Suprapubic skin (tissue), 4 donors: ENCODE data around the gene RUNDC3A.

Source experiments
- EP300 ChIP-seq: sonication (generic); formaldehyde crosslinking; IDR thresholded peaks from one replicate; pipeline ENCODE4 v1.6.1; 2017; ENCODE audit warnings: antibody characterized with exemption
- POLR2A ChIP-seq, 2 donors: fragments of 450-650 bp; IDR thresholded peaks; one replicate each; pipeline ENCODE4 v1.6.1; 2017; ENCODE audit warnings: antibody characterized with exemption in 2 of 2, mild to moderate bottlenecking in 2 of 2, moderate library complexity in 2 of 2
- POLR2AphosphoS5 ChIP-seq, 3 donors: sonication (generic); formaldehyde crosslinking; IDR thresholded peaks; one replicate each; pipeline ENCODE4 v1.6.1; 2017; ENCODE audit warnings: antibody characterized with exemption in 3 of 3
- TF ChIP-seq, protein P1 (sequence below), 2 donors: fragments of 200-600 bp in 1 of 2; fragments of 450-650 bp in 1 of 2; sonication (generic) in 1 of 2; IDR thresholded peaks; one replicate each; pipeline ENCODE4 v1.5.1; 2016 to 2019; ENCODE audit warnings: antibody characterized with exemption in 2 of 2, mild to moderate bottlenecking in 1 of 2, moderate library complexity in 1 of 2

DNA sequence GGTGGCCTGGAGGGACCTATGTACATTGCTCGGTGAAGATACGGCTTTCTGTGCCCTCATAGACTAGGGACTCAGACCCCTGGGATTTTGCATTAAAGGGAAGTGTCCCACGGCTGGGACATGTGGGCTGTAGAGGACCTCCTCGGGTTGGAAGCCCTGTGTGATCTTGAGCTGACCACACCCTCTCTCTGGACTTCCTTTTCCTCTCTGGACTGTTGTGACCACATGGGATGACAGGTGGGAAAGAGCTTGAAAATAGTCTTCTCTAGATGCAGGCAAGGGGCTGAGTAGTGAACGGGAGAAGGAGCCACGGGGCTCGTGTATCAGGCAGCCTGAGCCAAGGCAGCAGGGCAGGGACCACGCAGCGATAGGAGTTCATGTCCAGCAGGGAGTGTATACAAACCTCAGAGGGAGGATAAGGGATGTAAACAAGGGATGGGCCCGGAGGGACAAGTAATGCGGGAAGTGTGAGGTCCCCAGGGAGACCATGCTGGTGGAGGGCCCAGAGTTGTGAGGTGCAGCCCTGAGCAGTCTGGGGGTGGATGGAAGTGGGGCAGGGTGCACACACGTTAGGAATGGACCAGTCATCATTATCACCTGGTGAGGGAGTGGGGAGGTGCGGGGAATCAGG, 36.0 kb upstream of the RUNDC3A start:
- TF ChIP-seq, protein P1, sequence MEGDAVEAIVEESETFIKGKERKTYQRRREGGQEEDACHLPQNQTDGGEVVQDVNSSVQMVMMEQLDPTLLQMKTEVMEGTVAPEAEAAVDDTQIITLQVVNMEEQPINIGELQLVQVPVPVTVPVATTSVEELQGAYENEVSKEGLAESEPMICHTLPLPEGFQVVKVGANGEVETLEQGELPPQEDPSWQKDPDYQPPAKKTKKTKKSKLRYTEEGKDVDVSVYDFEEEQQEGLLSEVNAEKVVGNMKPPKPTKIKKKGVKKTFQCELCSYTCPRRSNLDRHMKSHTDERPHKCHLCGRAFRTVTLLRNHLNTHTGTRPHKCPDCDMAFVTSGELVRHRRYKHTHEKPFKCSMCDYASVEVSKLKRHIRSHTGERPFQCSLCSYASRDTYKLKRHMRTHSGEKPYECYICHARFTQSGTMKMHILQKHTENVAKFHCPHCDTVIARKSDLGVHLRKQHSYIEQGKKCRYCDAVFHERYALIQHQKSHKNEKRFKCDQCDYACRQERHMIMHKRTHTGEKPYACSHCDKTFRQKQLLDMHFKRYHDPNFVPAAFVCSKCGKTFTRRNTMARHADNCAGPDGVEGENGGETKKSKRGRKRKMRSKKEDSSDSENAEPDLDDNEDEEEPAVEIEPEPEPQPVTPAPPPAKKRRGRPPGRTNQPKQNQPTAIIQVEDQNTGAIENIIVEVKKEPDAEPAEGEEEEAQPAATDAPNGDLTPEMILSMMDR (IDR thresholded peaks at IDR 0.05), result no peak
- TF ChIP-seq POLR2A (IDR thresholded peaks at IDR 0.05) (no peak), EP300 (no peak), POLR2AphosphoS5 (IDR thresholded peaks at IDR 0.05) (no peak)
